H1 (cell line): Measurements from ENCODE around the gene SOX12. TPM values are rescaled to one million over a fixed set of nuclear protein-coding genes. Genes with fewer than 3 reads are reported as not detected.

ENCODE experiments used
- BACH1 ChIP-seq: IDR thresholded peaks from 2 replicates; pipeline ENCODE4 v1.6.1; 2012; ENCODE audit warnings: low read length, improper control_type of control experiment
- CHD7 ChIP-seq: fragments of 300-600 bp; sonication (generic); IDR thresholded peaks from 2 replicates; pipeline ENCODE4 v1.7.1; 2012; ENCODE audit warnings: low read length, moderate library complexity, mild to moderate bottlenecking, inconsistent platforms; ENCODE audit not compliant: insufficient replicate concordance
- EZH2 ChIP-seq: fragments of 200-600 bp; sonication (generic); IDR thresholded peaks from 2 replicates; pipeline ENCODE4 v1.7.1; 2012; ENCODE audit warnings: low read depth, mild to moderate bottlenecking, moderate library complexity, low read length, inconsistent platforms; ENCODE audit not compliant: severe bottlenecking
- PHF8 ChIP-seq: fragments of 200-600 bp; sonication (generic); conservative IDR thresholded peaks from 2 replicates; pipeline ENCODE4 v1.7.1; 2012; ENCODE audit warnings: low read depth, mild to moderate bottlenecking, inconsistent platforms, low read length, moderate library complexity
- POU5F1 ChIP-seq: IDR thresholded peaks from 2 replicates; pipeline ENCODE4 v1.6.1; 2011; ENCODE audit warnings: low read depth, mild to moderate bottlenecking, low read length, moderate library complexity
- RFX5 ChIP-seq: IDR thresholded peaks from 2 replicates; pipeline ENCODE4 v1.6.1; 2011; ENCODE audit warnings: low read depth, low read length, improper control_type of control experiment, borderline replicate concordance
- SRF ChIP-seq: IDR thresholded peaks from 2 replicates; pipeline ENCODE4 v1.6.1; 2011; ENCODE audit warnings: mild to moderate bottlenecking, low read depth, low read length, moderate library complexity
- polyA plus RNA-seq, 7 experiments: library from polyadenylated mRNA; depleted of rRNA in 3 of 7; stranded (reverse) in 5 of 7; unstranded in 2 of 7; fragments of >200 nt in 5 of 7; fragments of 200-250 nt in 2 of 7; gene quantifications; 1 replicate in 5 of 7; 2 replicates in 1 of 7; 4 replicates in 1 of 7; pipeline versions ENCODE4 v1.2.1 to v1.2.3, GENCODE V29; 2011 to 2013; ENCODE audit warnings: missing spikeins in 2 of 7, mixed read lengths in 2 of 7
- total RNA-seq: library from RNA; stranded (reverse); fragmentation: NEBNext Ultra II Directional; extraction: Animal tissue kit (Norgen Biotek cat#: 25700); gene quantifications from 2 replicates; pipeline ENCODE4 v1.2.1, GENCODE V29; 2021
- TF ChIP-seq, protein P1 (sequence below): IDR thresholded peaks from 2 replicates; pipeline ENCODE4 v1.6.1; 2012; ENCODE audit warnings: low read length, inconsistent platforms
- TF ChIP-seq, protein P2 (sequence below): IDR thresholded peaks from 2 replicates; pipeline ENCODE4 v1.6.1; 2012; ENCODE audit warnings: inconsistent platforms

SOX12 gene
- total and polyA plus RNA-seq, 2 of the 8 experiments (the other 6 are each of a cell fraction or from before 2014, with no cell fraction given) = 6.4 to 63.0 TPM

GRCh38 chr20:375265-375889 lies 50.0 kb downstream of the SOX12 start (continued):
- TF ChIP-seq CHD7 (no peak), SRF (no peak), BACH1 (no peak), RFX5 (no peak), POU5F1 (no peak), EZH2 (no peak), PHF8 (no peak)
- TF ChIP-seq, protein P1, sequence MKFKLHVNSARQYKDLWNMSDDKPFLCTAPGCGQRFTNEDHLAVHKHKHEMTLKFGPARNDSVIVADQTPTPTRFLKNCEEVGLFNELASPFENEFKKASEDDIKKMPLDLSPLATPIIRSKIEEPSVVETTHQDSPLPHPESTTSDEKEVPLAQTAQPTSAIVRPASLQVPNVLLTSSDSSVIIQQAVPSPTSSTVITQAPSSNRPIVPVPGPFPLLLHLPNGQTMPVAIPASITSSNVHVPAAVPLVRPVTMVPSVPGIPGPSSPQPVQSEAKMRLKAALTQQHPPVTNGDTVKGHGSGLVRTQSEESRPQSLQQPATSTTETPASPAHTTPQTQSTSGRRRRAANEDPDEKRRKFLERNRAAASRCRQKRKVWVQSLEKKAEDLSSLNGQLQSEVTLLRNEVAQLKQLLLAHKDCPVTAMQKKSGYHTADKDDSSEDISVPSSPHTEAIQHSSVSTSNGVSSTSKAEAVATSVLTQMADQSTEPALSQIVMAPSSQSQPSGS = no peak
- TF ChIP-seq, protein P2, sequence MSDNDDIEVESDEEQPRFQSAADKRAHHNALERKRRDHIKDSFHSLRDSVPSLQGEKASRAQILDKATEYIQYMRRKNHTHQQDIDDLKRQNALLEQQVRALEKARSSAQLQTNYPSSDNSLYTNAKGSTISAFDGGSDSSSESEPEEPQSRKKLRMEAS = no peak
